ENCODE data around the gene OR13A1. TPM values are rescaled to one million over a fixed set of nuclear protein-coding genes. Genes with fewer than 3 reads are reported as not detected.

The OR13A1 gene
- total RNA-seq, 1 donor from 2014 or later: not detected

DNA sequence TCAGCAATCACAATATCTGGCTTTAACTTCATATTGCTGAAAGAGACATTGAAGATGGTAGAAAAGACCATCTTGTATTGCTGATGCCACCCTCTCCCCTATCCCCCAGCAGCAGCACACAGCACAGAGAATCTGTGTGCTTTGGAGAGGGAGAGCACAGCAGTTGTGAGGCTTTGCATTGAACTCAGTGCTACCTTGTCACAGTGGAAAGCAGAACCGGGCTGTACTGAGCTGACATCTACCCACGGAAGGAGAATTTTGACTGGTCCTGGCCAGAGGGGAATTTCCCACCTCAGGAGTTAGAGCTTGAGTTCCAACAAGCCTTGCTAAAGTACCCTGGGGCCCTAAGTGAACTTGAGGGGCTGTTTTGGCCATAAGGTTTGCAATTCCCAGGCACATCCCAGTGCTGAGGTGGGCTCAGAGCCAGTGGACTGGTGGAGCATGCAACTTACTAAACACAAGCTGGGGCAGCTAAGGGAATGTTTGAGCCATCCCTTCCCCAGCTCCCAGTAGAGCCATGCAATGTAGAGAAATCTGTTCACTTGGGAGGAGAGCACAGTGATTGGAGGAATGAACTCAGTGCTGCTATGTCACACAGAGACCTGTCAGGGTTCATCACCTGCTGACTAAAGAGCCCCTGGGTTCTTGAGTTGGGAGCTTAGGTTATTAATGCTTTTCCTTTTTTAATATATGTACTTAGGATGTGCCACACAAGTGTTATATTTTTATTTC, 62.1 kb downstream of the OR13A1 start:
- ATAC-seq (ENCODE audit: poor library complexity) (no peak), DNase-seq (no peak)
- intact Hi-C loops (cut with DNase I): no loop called here

Other genes with a start within 250 kb of the OR13A1 start
- gene ALOX5, start 58.6 kb upstream of the OR13A1 start, total RNA-seq: 4.7 TPM